Peyer's patch (tissue), 4 donors: ENCODE results near the gene DSTYK. TPM values are rescaled to one million over a fixed set of nuclear protein-coding genes. Genes with fewer than 3 reads are reported as not detected.

Experiments
- DNase-seq, 3 donors: peaks; one replicate each; pipeline ENCODE4 v3.0.0-alpha.2; 2017 to 2019
- H3K27ac ChIP-seq, 4 donors: fragments of 200-600 bp; sonication (generic); one replicate each; pipeline ENCODE4 v1.5.1; 2016 to 2019
- H3K27me3 ChIP-seq, 2 donors: fragments of 200-600 bp; sonication (generic); one replicate each; pipeline ENCODE4 v1.5.1; 2019
- H3K36me3 ChIP-seq, 3 donors: fragments of 200-600 bp; sonication (generic); one replicate each; pipeline ENCODE4 v1.5.1; 2016 to 2019
- H3K4me1 ChIP-seq, 4 donors: fragments of 200-600 bp; sonication (generic); one replicate each; pipeline ENCODE4 v1.5.1; 2016 to 2019
- H3K4me3 ChIP-seq, 4 donors: fragments of 200-600 bp; sonication (generic); 1 replicate in 3 of 4; 2 replicates in 1 of 4; pipeline ENCODE4 v1.5.1; 2016 to 2019; ENCODE audit warnings: mild to moderate bottlenecking in 1 of 4
- H3K9me3 ChIP-seq, 4 donors: fragments of 200-600 bp; sonication (generic); one replicate each; pipeline ENCODE4 v1.5.1; 2016 to 2019; ENCODE audit warnings: mild to moderate bottlenecking in 1 of 4
- CTCF ChIP-seq, 6 experiments: fragments of 450-650 bp in 4 of 6; fragments of 200-600 bp in 2 of 6; sonication (generic) in 1 of 6; IDR thresholded peaks; one replicate each; pipeline ENCODE4 v1.5.1; 2017 to 2019; ENCODE audit warnings: antibody characterized with exemption in 6 of 6, mild to moderate bottlenecking in 3 of 6, moderate library complexity in 1 of 6
- POLR2A ChIP-seq, 2 donors: fragments of 450-650 bp; IDR thresholded peaks; one replicate each; pipeline ENCODE4 v1.5.1; 2017; ENCODE audit warnings: antibody characterized with exemption in 2 of 2, mild to moderate bottlenecking in 2 of 2, moderate library complexity in 2 of 2
- total RNA-seq, 4 donors: library from RNA; depleted of rRNA; stranded (reverse); fragments of >200 nt; gene quantifications; one replicate each; pipeline ENCODE4 v1.1.0, GENCODE V29; 2016

Gene DSTYK
- 10 to 100 TPM in 1 of 4 donors, 1 to 10 TPM in 3; 3.5 to 11.6 (median 6.8) TPM for total RNA-seq

GRCh38 chr1:205211169-205211838, at the start of gene DSTYK:
Gene DSTYK (minus strand): TSS chr1:205211702. CDS start chr1:205211535, 167 bp downstream.
- peak; percentile 61 to 69 for TF ChIP-seq POLR2A (IDR thresholded peaks at IDR 0.05)
- no peak for TF ChIP-seq CTCF (IDR thresholded peaks at IDR 0.05)
- Histone ChIP-seq H3K9me3 (no peaks in the 10 kb centered on the region), H3K27ac (peak within 1 kb of the TSS; percentile 88 to 90 (median 90)), H3K27me3 (no peaks in the 10 kb centered on the region), H3K4me3 (peak within 1 kb of the TSS; percentile 81 to 92 (median 84)), H3K4me1 (peaks cover 0 to 11% (median 0%) of the 10 kb centered on the region in 4 donors), H3K36me3 (no peaks in the 10 kb centered on the region)
- peak; percentile 90 to 97 (median 93) for DNase-seq

GRCh38 chr1:205259998-205260397, 48.5 kb upstream of the DSTYK start:
- H3K27ac ChIP-seq: no peak overlapping the region

GRCh38 chr1:205259324-205259832, 47.9 kb upstream of the DSTYK start:
- TF ChIP-seq CTCF (IDR thresholded peaks at IDR 0.05): no peak
- H3K27me3 ChIP-seq: no peaks in the 10 kb centered on the region
- no peak for DNase-seq
- H3K4me1 ChIP-seq: peaks cover 0 to 19% (median 0%) of the 10 kb centered on the region in 4 donors
- H3K36me3 ChIP-seq: no peaks in the 10 kb centered on the region
- H3K27ac ChIP-seq: no peak overlapping the region
- no peak overlapping the region for H3K4me3 ChIP-seq
- H3K9me3 ChIP-seq: no peaks in the 10 kb centered on the region

More at GRCh38 chr1:205259998-205260397, 48.5 kb upstream of the DSTYK start:
- TF ChIP-seq POLR2A (IDR thresholded peaks at IDR 0.05) (no peak), CTCF (IDR thresholded peaks at IDR 0.05) (no peak)
- Histone ChIP-seq H3K9me3 (no peaks in the 10 kb centered on the region), H3K27me3 (no peaks in the 10 kb centered on the region), H3K36me3 (no peaks in the 10 kb centered on the region), H3K4me3 (no peak overlapping the region), H3K4me1 (peaks cover 0 to 19% (median 0%) of the 10 kb centered on the region in 4 donors)
- DNase-seq: no peak

GRCh38 chr1:205258719-205259118, 47.2 kb upstream of the DSTYK start:
- no peak overlapping the region for H3K27ac ChIP-seq
- no peak for DNase-seq
- no peaks in the 10 kb centered on the region for H3K9me3 ChIP-seq
- H3K27me3 ChIP-seq: no peaks in the 10 kb centered on the region
- no peak overlapping the region for H3K4me3 ChIP-seq
- TF ChIP-seq POLR2A (IDR thresholded peaks at IDR 0.05) (no peak), CTCF (IDR thresholded peaks at IDR 0.05) (no peak)
- H3K36me3 ChIP-seq: no peaks in the 10 kb centered on the region
- H3K4me1 ChIP-seq: peaks cover 0 to 19% (median 0%) of the 10 kb centered on the region in 4 donors

GRCh38 chr1:205258261-205258691, 46.8 kb upstream of the DSTYK start:
- Histone ChIP-seq H3K36me3 (no peaks in the 10 kb centered on the region), H3K4me1 (peaks cover 0 to 19% (median 0%) of the 10 kb centered on the region in 4 donors), H3K4me3 (no peak overlapping the region), H3K9me3 (no peaks in the 10 kb centered on the region), H3K27ac (no peak overlapping the region), H3K27me3 (no peaks in the 10 kb centered on the region)
- no peak for DNase-seq
- TF ChIP-seq POLR2A (IDR thresholded peaks at IDR 0.05) (no peak), CTCF (IDR thresholded peaks at IDR 0.05) (no peak)
